Measurements from ENCODE around the gene OSM.
A peak's percentile ranks its signal among the peaks of the same experiment; 100 is the strongest.

Gene OSM

DNA sequence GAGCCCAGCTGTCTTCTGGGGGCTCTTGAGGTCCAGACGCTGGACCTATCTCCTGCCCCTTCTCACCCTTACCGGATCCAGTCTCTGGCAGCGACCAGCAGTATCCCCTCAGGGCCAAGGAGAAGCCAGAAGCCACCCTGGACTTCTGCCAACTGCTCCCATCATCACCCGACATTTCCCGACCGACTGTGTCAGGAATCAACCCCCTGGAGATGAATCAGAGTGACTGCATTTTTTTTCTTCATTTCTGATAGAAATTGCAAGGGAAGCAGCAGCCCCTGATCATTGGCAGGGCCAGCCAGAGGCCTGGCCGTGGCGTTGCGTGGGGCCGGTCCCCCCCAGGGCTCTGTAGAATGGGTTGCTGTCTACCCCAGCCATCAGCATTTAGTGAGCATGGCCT is 14.9 kb downstream of the OSM start:
- Histone ChIP-seq H3K4me3 (ENCODE audit: low read length) (no peak overlapping the region), H3K9me3 (ENCODE audit: control insufficient read depth, low read length) (no peaks in the 10 kb centered on the region), H3K9ac (ENCODE audit: low read length) (no peak overlapping the region), H3K4me1 (ENCODE audit: control insufficient read depth, insufficient read depth, low read length) (peaks cover 50% of the 10 kb centered on the region), H3K27me3 (ENCODE audit: control insufficient read depth, insufficient read depth, low read length) (peaks cover 6% of the 10 kb centered on the region), H3K36me3 (ENCODE audit: control insufficient read depth, insufficient read depth, low read length) (no peaks in the 10 kb centered on the region)

DNA sequence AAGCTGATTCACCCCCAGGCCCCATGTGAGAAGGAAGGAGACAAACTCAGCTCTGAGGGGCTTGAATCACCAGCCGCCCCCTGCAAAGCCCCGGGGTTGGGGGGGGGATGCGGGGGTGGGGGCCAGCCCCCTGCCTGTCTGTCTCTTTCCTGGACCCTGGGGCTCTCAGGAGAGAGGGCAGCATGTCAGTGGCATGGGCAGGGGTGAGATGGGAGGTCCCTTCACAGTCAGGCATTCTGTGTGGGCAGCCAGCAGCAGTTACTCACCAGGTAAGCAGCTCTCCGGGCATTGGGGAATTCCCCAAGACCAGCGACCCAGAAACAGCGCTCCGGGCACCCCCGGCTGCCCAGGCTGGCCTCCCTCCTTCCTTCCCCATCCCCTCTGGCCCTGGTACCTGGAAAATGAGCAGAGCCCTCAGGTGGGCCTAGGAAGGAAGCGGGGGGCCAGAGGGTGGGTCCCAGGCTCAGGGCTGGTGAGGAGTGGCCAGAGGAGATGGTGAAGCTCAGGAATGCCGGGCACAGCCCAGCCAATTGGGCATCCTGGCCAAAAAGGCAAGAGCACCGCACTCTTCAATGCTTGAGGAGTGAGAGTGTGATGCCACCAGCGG is 15.9 kb downstream of the OSM start:
- Histone ChIP-seq H3K4me1 (ENCODE audit: control insufficient read depth, insufficient read depth, low read length) (peaks cover 46% of the 10 kb centered on the region), H3K9ac (ENCODE audit: low read length) (no peak overlapping the region), H3K27me3 (ENCODE audit: control insufficient read depth, insufficient read depth, low read length) (peaks cover 10% of the 10 kb centered on the region), H3K9me3 (ENCODE audit: control insufficient read depth, low read length) (no peaks in the 10 kb centered on the region), H3K36me3 (ENCODE audit: control insufficient read depth, insufficient read depth, low read length) (no peaks in the 10 kb centered on the region), H3K4me3 (ENCODE audit: low read length) (no peak overlapping the region)

DNA sequence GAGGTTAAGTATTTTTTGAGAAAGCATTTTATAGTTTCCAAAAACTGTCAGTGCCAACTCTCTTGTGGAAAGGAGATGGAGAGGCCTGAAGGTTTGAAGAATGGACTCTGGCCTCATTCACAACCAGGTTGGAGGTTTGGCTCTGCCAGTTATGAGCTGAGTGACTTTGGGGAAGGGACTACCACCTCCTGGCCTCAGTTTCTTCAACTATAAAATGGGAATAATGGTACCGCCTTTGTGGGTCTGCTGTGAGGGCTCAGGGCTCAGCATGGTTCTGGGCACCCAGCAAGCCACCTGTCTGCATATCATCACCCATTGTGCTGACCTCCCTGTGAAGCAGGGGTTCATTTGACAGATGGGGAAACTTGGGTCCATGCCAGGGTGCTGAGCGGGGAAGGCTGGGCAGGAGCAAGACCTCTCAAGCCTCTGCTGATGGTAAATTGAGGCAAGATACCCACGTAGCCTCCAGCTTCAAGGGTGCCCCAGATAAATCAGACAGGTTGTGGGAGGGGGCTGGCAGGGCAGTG is 16.5 kb downstream of the OSM start:
- Histone ChIP-seq H3K4me1 (ENCODE audit: control insufficient read depth, insufficient read depth, low read length) (peaks cover 51% of the 10 kb centered on the region), H3K36me3 (ENCODE audit: control insufficient read depth, insufficient read depth, low read length) (no peaks in the 10 kb centered on the region), H3K9me3 (ENCODE audit: control insufficient read depth, low read length) (no peaks in the 10 kb centered on the region), H3K9ac (ENCODE audit: low read length) (no peak overlapping the region), H3K27me3 (ENCODE audit: control insufficient read depth, insufficient read depth, low read length) (peaks cover 13% of the 10 kb centered on the region), H3K4me3 (ENCODE audit: low read length) (no peak overlapping the region)

DNA sequence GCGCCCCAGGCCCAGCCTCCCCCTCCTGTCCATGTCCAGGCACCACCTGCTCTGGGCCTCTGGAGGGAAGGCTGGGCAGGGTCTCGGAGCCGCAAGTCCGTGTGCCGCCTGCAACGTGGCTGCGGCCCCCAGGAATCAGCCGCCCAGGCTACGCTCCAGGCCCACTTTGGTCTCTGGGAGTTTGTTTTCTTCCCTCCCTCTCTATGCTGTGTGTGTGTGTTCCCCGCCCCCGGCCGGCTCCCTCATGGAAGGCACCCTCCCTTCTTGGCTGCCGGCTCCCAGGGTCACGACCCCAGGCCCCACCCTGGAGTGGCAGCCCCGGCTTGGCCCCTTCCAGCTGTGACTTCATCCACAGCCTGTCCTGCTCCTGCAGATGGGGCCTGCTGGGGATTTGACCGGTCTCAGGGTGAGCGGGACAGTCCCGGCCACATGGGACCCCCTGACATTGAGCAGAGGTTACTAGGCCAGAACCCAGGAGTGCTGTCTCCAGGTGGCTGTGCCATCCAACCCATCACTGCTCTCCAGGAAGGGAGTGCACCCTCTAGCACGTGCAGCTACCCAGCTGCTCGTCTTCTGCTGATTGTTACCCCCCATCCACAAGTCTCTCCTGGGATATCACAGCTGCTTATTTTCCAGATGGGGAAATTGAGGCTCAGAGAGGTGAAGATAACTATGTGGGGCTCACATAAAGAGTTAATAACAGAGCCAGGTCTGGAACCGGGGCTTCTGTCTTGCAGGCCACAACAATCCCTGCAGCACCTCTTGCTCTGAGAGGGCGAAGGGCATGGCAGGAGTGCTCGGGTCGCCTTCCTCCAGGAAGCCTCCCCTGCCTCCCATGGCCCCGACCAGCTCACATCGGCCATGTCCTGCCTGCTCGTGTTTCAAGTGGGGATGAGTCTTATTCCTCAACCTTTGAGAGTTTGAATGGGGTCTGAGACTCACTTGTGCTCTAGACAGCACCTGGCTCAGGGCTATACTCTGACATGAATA is 17.3 kb downstream of the OSM start:
- H3K27me3 ChIP-seq (ENCODE audit: control insufficient read depth, insufficient read depth, low read length): peaks cover 13% of the 10 kb centered on the region
- H3K4me3 ChIP-seq (ENCODE audit: low read length): no peak overlapping the region
- no peaks in the 10 kb centered on the region for H3K36me3 ChIP-seq (ENCODE audit: control insufficient read depth, insufficient read depth, low read length)
- H3K4me1 ChIP-seq (ENCODE audit: control insufficient read depth, insufficient read depth, low read length): peaks cover 54% of the 10 kb centered on the region
- no peak overlapping the region for H3K9ac ChIP-seq (ENCODE audit: low read length)
- no peaks in the 10 kb centered on the region for H3K9me3 ChIP-seq (ENCODE audit: control insufficient read depth, low read length)

DNA sequence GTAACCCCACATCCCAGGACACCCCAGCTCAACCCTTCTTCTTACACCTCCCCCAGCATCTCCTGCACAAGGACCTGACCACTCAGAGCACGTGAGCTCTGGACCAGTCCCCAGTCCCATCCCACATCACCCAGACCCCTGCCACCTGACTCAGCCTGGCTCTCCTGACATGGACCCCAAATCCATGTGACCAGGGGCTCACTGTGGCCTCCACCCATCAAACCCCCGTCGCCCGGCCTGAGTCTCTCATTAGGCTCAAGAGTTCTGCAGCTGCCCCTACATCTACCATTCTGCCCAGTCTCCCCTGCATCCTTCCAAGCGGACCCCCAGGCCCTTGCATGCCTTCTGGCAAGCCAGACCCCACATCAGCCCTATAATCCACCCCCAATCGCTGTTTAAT is 18.2 kb downstream of the OSM start:
- Histone ChIP-seq H3K4me1 (ENCODE audit: control insufficient read depth, insufficient read depth, low read length) (peaks cover 49% of the 10 kb centered on the region), H3K4me3 (ENCODE audit: low read length) (no peak overlapping the region), H3K27me3 (ENCODE audit: control insufficient read depth, insufficient read depth, low read length) (peaks cover 13% of the 10 kb centered on the region), H3K36me3 (ENCODE audit: control insufficient read depth, insufficient read depth, low read length) (no peaks in the 10 kb centered on the region), H3K9ac (ENCODE audit: low read length) (no peak overlapping the region), H3K9me3 (ENCODE audit: control insufficient read depth, low read length) (no peaks in the 10 kb centered on the region)

DNA sequence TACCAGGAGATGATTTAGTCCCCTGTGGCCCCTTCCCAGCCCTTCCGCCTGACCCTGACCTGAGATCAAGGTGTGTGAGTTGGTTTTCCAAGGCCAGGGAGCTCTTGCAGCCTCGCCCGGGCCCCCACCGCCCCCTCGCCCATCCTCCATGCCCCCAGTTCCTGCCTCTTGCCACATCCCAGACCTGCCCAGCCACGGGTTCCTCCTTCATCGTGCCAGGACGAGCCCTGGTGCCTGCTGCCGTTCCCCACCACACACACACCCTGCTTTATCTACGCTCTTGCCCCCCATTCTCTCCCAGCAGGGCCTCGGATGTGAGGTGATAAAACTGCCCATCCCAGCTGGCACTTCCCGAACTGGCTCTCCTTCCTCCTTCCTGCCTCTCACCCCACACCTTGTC is 18.7 kb downstream of the OSM start:
- Histone ChIP-seq H3K9ac (ENCODE audit: low read length) (no peak overlapping the region), H3K36me3 (ENCODE audit: control insufficient read depth, insufficient read depth, low read length) (no peaks in the 10 kb centered on the region), H3K27me3 (ENCODE audit: control insufficient read depth, insufficient read depth, low read length) (peaks cover 13% of the 10 kb centered on the region), H3K4me1 (ENCODE audit: control insufficient read depth, insufficient read depth, low read length) (peaks cover 45% of the 10 kb centered on the region), H3K4me3 (ENCODE audit: low read length) (no peak overlapping the region), H3K9me3 (ENCODE audit: control insufficient read depth, low read length) (no peaks in the 10 kb centered on the region)

DNA sequence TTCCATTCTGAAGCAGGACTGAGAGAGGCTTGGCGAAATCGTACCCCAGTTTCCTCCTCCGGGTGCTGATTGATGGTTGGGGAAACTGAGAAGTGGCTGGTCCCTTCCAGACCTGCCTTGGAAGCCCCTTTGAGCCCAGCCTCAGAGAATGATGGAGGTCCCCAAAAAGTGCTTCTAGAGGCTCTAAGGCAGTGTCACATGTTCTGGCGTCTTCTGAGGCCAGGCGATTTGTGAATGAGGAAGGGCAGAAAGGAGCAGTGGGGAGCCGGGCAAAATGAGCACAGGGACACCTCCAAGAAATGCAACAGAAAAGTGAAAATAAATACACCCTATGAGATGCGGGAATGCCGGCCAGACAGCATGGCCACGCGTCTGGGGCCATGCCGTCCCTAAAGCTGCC is 19.1 kb downstream of the OSM start:
- no peaks in the 10 kb centered on the region for H3K36me3 ChIP-seq (ENCODE audit: control insufficient read depth, insufficient read depth, low read length)
- no peaks in the 10 kb centered on the region for H3K9me3 ChIP-seq (ENCODE audit: control insufficient read depth, low read length)
- peaks cover 41% of the 10 kb centered on the region for H3K4me1 ChIP-seq (ENCODE audit: control insufficient read depth, insufficient read depth, low read length)
- H3K4me3 ChIP-seq (ENCODE audit: low read length): no peak overlapping the region
- no peak overlapping the region for H3K9ac ChIP-seq (ENCODE audit: low read length)
- peaks cover 13% of the 10 kb centered on the region for H3K27me3 ChIP-seq (ENCODE audit: control insufficient read depth, insufficient read depth, low read length)

DNA sequence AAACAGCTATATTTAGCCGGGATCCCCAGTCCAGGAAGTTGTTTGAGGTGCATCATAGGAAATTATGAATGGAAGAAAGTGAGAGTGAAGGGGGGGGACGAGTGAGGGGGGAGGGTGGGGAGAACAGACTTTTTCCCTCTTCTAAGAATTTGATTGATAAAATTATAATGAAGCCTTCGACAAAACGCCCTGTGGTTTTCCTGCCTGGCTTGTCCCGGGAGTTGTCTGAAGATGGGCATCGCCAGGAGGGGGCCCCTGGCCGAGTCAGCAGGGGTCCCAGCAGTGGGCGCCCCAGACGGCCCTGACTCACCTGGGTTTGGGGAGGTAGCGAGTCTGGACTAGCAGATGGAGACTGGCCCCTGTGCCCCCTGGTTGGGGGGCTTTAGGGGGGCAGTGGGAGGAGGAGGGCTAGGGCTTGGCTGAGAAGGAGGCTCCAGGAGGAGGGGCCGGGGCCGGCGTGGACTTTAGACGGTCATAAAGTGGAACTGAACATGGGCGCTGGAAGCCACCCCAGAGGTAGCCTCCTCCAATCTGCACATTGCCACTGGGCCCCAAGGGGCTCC is 19.8 kb downstream of the OSM start:
- H3K4me1 ChIP-seq (ENCODE audit: control insufficient read depth, insufficient read depth, low read length): peaks cover 39% of the 10 kb centered on the region
- peak overlapping the region; percentile 73 for H3K9ac ChIP-seq (ENCODE audit: low read length)
- H3K4me3 ChIP-seq (ENCODE audit: low read length): peak overlapping the region; percentile 50
- no peaks in the 10 kb centered on the region for H3K36me3 ChIP-seq (ENCODE audit: control insufficient read depth, insufficient read depth, low read length)
- H3K9me3 ChIP-seq (ENCODE audit: control insufficient read depth, low read length): no peaks in the 10 kb centered on the region
- H3K27me3 ChIP-seq (ENCODE audit: control insufficient read depth, insufficient read depth, low read length): peaks cover 13% of the 10 kb centered on the region

DNA sequence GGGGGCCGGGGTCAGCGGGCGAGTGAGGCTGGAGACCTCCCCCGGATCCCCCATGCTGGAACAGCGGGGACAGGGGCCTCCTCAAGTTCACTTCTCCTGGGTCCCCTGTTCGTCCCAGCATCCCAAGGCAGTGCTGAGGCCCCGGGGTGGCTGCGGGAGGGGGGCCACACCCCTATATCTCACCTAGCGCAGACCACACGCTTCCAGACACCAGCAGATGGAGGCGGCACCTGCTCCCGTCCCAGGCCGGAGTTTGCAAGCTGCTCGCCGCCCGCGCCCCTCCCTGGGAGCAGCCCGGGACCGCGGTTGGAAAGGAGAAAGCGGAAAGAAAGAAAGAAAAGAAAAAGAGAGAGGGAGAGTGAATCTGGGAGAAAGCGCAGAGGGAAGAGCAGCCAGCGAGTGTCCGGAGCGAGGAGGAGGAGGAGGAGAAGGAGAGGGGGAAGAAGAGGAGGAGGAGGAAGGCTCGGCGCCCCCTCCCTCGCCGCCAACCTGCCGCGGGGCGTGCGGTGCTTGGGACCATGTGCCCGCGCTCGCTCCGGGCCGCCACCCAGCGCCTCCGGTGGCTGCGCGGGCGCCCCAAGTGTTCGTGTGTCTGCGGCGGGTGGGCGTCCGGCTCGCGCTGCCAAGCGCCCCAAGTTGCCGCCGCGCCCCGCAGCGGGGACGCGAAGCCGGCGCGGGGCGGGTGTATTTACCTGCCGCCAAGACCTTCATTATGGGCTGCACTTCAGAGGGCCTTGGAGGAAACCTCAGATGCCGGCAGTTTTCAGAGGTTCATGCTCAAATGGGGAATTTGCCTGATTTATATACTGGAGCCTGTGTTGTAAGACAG is 20.5 kb downstream of the OSM start, which contains the start of gene LIF:
Gene LIF (minus strand): TSS at position 775 of the 829 bp plus-strand sequence. CDS start 64 bp downstream, at position 711.
- Histone ChIP-seq H3K27me3 (ENCODE audit: control insufficient read depth, insufficient read depth, low read length) (peaks cover 11% of the 10 kb centered on the region), H3K9ac (ENCODE audit: low read length) (peak within 1 kb of the TSS; percentile 73), H3K9me3 (ENCODE audit: control insufficient read depth, low read length) (no peaks in the 10 kb centered on the region), H3K4me1 (ENCODE audit: control insufficient read depth, insufficient read depth, low read length) (peaks cover 39% of the 10 kb centered on the region), H3K4me3 (ENCODE audit: low read length) (peak within 1 kb of the TSS; percentile 50), H3K36me3 (ENCODE audit: control insufficient read depth, insufficient read depth, low read length) (no peaks in the 10 kb centered on the region)

DNA sequence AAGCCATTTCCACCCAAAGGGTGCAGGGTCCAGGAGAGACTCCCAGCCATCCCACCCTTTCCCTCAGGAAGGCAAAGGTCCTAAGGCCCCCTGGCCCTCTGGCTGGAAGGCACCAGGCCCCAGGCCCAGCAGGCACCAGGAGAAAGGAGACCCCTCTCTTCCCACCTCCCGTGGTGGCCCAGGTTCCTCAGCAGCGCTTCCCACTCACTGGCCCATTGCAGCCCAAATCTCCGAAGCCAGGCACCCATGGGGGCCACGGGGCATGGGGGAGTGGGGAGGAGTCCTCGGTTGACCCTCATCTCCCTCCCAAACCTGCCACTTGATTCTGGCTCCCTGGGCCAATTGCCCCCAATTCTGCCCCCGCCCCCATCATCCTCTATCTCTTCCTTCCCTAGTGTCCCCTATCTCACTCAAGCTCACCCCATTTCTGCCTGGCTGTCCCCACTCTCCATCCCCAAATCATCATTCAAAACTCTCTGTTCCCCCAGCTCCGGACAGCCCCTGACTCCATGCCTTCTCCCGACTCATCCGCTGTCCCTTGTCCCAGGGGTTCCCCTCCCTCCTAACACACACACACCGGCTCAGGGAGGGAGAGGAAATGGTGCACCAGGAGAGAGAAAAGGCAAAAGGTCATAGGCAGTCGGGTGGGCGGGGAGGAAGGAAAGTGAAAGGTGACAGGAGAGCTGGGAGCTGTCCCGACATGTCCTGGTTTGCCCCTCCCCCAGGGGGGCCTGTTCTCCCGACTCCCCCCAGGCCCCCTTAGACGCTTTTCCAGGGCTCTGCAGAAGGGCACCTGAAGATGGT is 21.3 kb downstream of the OSM start:
- H3K4me3 ChIP-seq (ENCODE audit: low read length): peak overlapping the region; percentile 50
- peaks cover 8% of the 10 kb centered on the region for H3K27me3 ChIP-seq (ENCODE audit: control insufficient read depth, insufficient read depth, low read length)
- H3K36me3 ChIP-seq (ENCODE audit: control insufficient read depth, insufficient read depth, low read length): no peaks in the 10 kb centered on the region
- peak overlapping the region; percentile 73 for H3K9ac ChIP-seq (ENCODE audit: low read length)
- H3K4me1 ChIP-seq (ENCODE audit: control insufficient read depth, insufficient read depth, low read length): peaks cover 32% of the 10 kb centered on the region
- no peaks in the 10 kb centered on the region for H3K9me3 ChIP-seq (ENCODE audit: control insufficient read depth, low read length)

DNA sequence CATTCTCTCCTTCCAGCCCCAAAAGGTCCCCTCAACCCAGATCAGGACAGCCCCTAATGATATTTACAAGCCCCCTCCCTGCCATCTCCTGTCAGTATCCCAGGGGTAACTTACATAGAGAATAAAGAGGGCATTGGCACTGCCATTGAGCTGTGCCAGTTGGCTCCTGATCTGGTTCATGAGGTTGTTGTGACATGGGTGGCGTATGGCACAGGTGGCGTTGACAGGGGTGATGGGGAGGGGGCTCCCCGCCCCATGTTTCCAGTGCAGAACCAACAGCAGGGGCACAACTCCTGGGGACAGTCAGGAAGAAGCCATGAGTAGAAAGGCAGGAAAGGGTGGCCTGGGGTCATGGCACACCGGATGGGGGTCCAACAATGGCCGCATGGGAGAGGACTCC is 22.0 kb downstream of the OSM start:
- Histone ChIP-seq H3K4me1 (ENCODE audit: control insufficient read depth, insufficient read depth, low read length) (peaks cover 27% of the 10 kb centered on the region), H3K9ac (ENCODE audit: low read length) (no peak overlapping the region), H3K9me3 (ENCODE audit: control insufficient read depth, low read length) (no peaks in the 10 kb centered on the region), H3K36me3 (ENCODE audit: control insufficient read depth, insufficient read depth, low read length) (no peaks in the 10 kb centered on the region), H3K4me3 (ENCODE audit: low read length) (no peak overlapping the region), H3K27me3 (ENCODE audit: control insufficient read depth, insufficient read depth, low read length) (peaks cover 8% of the 10 kb centered on the region)
